MM.1S (cell line): ENCODE measurements around the gene SAMD8.
"Not testable (repeated sequence)": the region's sequence is repeated elsewhere in the genome, so short reads cannot be mapped to it uniquely, and the experiment has no call there.

Source experiments
- DNase-seq: peaks from one replicate; pipeline ENCODE4 v3.0.0-alpha.2; 2015
- H2AFZ ChIP-seq: fragments of 300-600 bp; sonication (generic); 2 replicates; pipeline ENCODE4 v1.6.0; 2016; ENCODE audit warnings: antibody characterized with exemption, low read length
- H3F3A ChIP-seq: fragments of 300-600 bp; sonication (generic); 2 replicates; pipeline ENCODE4 v1.6.1; 2016; ENCODE audit warnings: mild to moderate bottlenecking, antibody characterized with exemption, low read length, moderate library complexity, mixed read lengths; ENCODE audit not compliant: insufficient read depth
- H3K27ac ChIP-seq: fragments of 300-600 bp; sonication (generic); 2 replicates; pipeline ENCODE4 v1.5.1; 2016; ENCODE audit warnings: mild to moderate bottlenecking, low read length
- H3K27me3 ChIP-seq: fragments of 300-600 bp; sonication (generic); replicated peaks from 2 replicates; pipeline ENCODE4 v1.6.0; 2016; ENCODE audit warnings: low read length; ENCODE audit not compliant: insufficient read depth
- H3K36me3 ChIP-seq: fragments of 300-600 bp; sonication (generic); replicated peaks from 2 replicates; pipeline ENCODE4 v1.6.1; 2016; ENCODE audit warnings: mild to moderate bottlenecking, low read length, mixed read lengths; ENCODE audit not compliant: insufficient read depth
- H3K4me1 ChIP-seq: fragments of 300-600 bp; sonication (generic); 2 replicates; pipeline ENCODE4 v1.6.1; 2016; ENCODE audit warnings: low read length, mixed read lengths
- H3K4me2 ChIP-seq: fragments of 300-600 bp; sonication (generic); 2 replicates; pipeline ENCODE4 v1.6.0; 2016; ENCODE audit warnings: low read depth, low read length
- H3K4me3 ChIP-seq: fragments of 300-600 bp; sonication (generic); 2 replicates; pipeline ENCODE4 v1.5.1; 2016; ENCODE audit warnings: low read length, mixed read lengths
- H3K79me2 ChIP-seq: fragments of 300-600 bp; sonication (generic); 2 replicates; pipeline ENCODE4 v1.6.1; 2016; ENCODE audit warnings: mixed run types, low read length, mixed read lengths
- H3K9ac ChIP-seq: fragments of 300-600 bp; sonication (generic); 2 replicates; pipeline ENCODE4 v1.6.1; 2016; ENCODE audit warnings: low read length, mixed read lengths
- H3K9me2 ChIP-seq: fragments of 300-600 bp; sonication (generic); replicated peaks from 2 replicates; pipeline ENCODE4 v1.6.1; 2016; ENCODE audit warnings: mild to moderate bottlenecking, low read length, mixed read lengths; ENCODE audit not compliant: insufficient read depth
- H3K9me3 ChIP-seq: fragments of 300-600 bp; sonication (generic); replicated peaks from 2 replicates; pipeline ENCODE4 v1.6.1; 2016; ENCODE audit warnings: mild to moderate bottlenecking, low read length, mixed read lengths; ENCODE audit not compliant: insufficient read depth
- H4K20me1 ChIP-seq: fragments of 300-600 bp; sonication (generic); 2 replicates; pipeline ENCODE4 v1.6.1; 2016; ENCODE audit warnings: mild to moderate bottlenecking, low read length, moderate library complexity, mixed read lengths; ENCODE audit not compliant: insufficient read depth
- CTCF ChIP-seq: fragments of 300-600 bp; sonication (generic); IDR thresholded peaks from 2 replicates; pipeline ENCODE4 v1.5.1; 2016; ENCODE audit warnings: antibody characterized with exemption, low read length, mixed read lengths
- EZH2 ChIP-seq: fragments of 300-600 bp; sonication (generic); optimal IDR thresholded peaks from 2 replicates; pipeline ENCODE3; 2017; ENCODE audit warnings: low read depth, mild to moderate bottlenecking, antibody characterized with exemption, low read length, mixed read lengths
- EZH2phosphoT487 ChIP-seq: fragments of 300-600 bp; sonication (generic); IDR thresholded peaks from 2 replicates; pipeline ENCODE4 v1.6.1; 2018; ENCODE audit warnings: antibody characterized with exemption, low read length

The SAMD8 gene

DNA sequence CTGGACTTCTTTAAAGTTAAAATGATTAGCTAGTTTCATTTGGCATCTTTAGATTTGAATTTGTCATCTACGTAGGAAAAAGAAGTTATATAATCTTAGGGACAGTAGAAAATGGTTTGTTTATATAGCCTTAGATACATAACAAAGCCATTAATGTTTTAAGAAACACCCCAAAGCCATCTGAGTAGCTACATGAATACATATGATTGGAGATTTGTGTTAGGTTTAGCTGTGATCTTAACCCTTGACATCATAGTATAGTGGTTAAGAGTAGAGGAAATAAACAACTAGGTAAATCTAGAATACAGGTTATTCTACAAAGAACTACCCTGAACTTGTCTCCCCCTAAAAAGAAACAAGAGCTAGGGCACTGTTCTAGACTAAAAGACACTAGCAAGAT is 18.1 kb downstream of the SAMD8 start:
- Histone ChIP-seq H3K9me3 (no peaks in the 10 kb centered on the region), H3K9ac (no peak overlapping the region), H3K27me3 (no peaks in the 10 kb centered on the region), H3K36me3 (no peaks in the 10 kb centered on the region), H3K4me3 (no peak overlapping the region), H3K4me2 (no peak overlapping the region), H3K4me1 (no peaks in the 10 kb centered on the region), H3K9me2 (no peaks in the 10 kb centered on the region), H3K27ac (no peak overlapping the region), H3F3A (no peaks in the 10 kb centered on the region), H2AFZ (no peak overlapping the region), H4K20me1 (no peaks in the 10 kb centered on the region), H3K79me2 (no peaks in the 10 kb centered on the region)
- TF ChIP-seq CTCF, result no peak
- TF ChIP-seq EZH2phosphoT487, result no peak
- TF ChIP-seq EZH2, result no peak
- no peak for DNase-seq

DNA sequence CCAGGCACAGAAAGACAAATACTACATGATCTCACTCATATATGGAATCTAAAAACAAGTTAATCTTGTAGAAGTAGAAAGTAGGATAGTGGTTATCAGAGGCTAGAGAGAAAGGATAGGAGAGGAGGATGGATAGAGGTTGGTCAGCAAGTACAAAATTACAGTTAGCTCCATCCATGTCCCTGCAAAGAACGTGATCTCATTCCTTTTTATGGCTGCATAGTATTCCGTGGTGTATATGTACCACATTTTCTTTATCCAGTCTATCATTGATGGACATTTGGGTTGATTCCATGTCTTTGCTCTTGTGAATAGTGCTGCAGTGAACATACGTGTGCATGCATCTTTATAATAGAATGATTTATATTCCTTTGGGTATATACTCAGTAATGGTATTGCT is 22.2 kb downstream of the SAMD8 start:
- not testable (repeated sequence) for H3K4me1 ChIP-seq, H4K20me1 ChIP-seq, H3K4me3 ChIP-seq, H3K27ac ChIP-seq, DNase-seq, H3K9me2 ChIP-seq, H3K9ac ChIP-seq, H3F3A ChIP-seq, H2AFZ ChIP-seq, H3K36me3 ChIP-seq, H3K4me2 ChIP-seq, H3K27me3 ChIP-seq, H3K9me3 ChIP-seq, H3K79me2 ChIP-seq

DNA sequence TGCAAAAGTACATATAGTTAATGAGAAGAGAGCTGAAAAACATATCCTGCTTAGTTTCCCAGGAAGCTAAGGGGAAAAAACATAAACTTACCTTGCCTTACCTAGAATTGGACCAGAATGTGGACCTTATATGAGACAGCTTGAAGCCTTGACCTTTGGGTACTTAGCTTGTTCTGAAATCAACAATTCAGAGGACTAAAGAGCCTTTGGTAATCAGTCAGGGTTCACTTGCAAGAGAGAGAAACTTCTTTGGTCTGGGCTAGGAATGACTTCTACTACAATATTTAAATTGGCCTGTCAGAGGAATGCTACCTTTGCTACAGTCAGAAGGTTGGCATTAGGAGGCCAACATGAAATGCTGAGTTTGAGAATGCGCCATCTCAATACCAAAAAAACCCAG is 24.9 kb downstream of the SAMD8 start:
- TF ChIP-seq CTCF (no peak), EZH2 (no peak), EZH2phosphoT487 (no peak)
- H3K4me3 ChIP-seq, result no peak overlapping the region
- H3K9me2 ChIP-seq, result no peaks in the 10 kb centered on the region
- no peak overlapping the region for H3K27ac ChIP-seq
- H3K9ac ChIP-seq, result no peak overlapping the region
- H3K79me2 ChIP-seq, result peaks cover 3% of the 10 kb centered on the region; the same call in 1 of the 2 replicates
- no peak overlapping the region for H2AFZ ChIP-seq
- H3K36me3 ChIP-seq, result no peaks in the 10 kb centered on the region
- no peaks in the 10 kb centered on the region for H3F3A ChIP-seq
- no peak overlapping the region for H3K4me2 ChIP-seq
- H3K4me1 ChIP-seq, result no peaks in the 10 kb centered on the region
- DNase-seq, result no peak
- H3K9me3 ChIP-seq, result no peaks in the 10 kb centered on the region
- no peaks in the 10 kb centered on the region for H4K20me1 ChIP-seq
- H3K27me3 ChIP-seq, result no peaks in the 10 kb centered on the region

GRCh38 chr10:75137533-75138438 is 26.3 kb downstream of the SAMD8 start:
- H3K9me2 ChIP-seq, result no peaks in the 10 kb centered on the region
- H4K20me1 ChIP-seq, result no peaks in the 10 kb centered on the region
- H3K4me2 ChIP-seq, result no peak overlapping the region
- H3K79me2 ChIP-seq, result peaks cover 3% of the 10 kb centered on the region; the same call in 1 of the 2 replicates
- H3K9ac ChIP-seq, result no peak overlapping the region
- no peak overlapping the region for H3K4me3 ChIP-seq
- no peak for DNase-seq
- no peak overlapping the region for H3K27ac ChIP-seq
- H3K9me3 ChIP-seq, result no peaks in the 10 kb centered on the region
- H3F3A ChIP-seq, result no peaks in the 10 kb centered on the region
- H2AFZ ChIP-seq, result no peak overlapping the region
- H3K27me3 ChIP-seq, result no peaks in the 10 kb centered on the region
- no peak for TF ChIP-seq EZH2phosphoT487
- no peak for TF ChIP-seq EZH2
- H3K4me1 ChIP-seq, result no peaks in the 10 kb centered on the region
- H3K36me3 ChIP-seq, result no peaks in the 10 kb centered on the region
